NCI-H526 (cell line): ENCODE measurements around the gene FGFR3.
A peak's percentile ranks its signal among the peaks of the same experiment; 100 is the strongest.

ENCODE experiments used
- DNase-seq, 2 experiments: peaks; one replicate each; lab custom pipeline; 2025; lab: John Stamatoyannopoulos, UW

Gene FGFR3

GRCh38 chr4:1787411-1788077 is 5.5 kb upstream of the FGFR3 start:
- no peak for DNase-seq

GRCh38 chr4:1788254-1788973 is 4.7 kb upstream of the FGFR3 start:
- DNase-seq: no peak

- DNase-seq: no peak
Measured at GRCh38 chr4:1789552-1789951, 3.5 kb upstream of the FGFR3 start.

GRCh38 chr4:1790005-1790404 is 3.1 kb upstream of the FGFR3 start:
- no peak for DNase-seq

GRCh38 chr4:1792158-1792831 is 798 bp upstream of the FGFR3 start:
- DNase-seq: no peak

- DNase-seq: peak in 1 of 2 experiments; percentile 63
Measured at GRCh38 chr4:1793496-1793840, 375 bp downstream of the FGFR3 start.

GRCh38 chr4:1793940-1794808 is 1.1 kb downstream of the FGFR3 start:
- peak in 1 of 2 experiments; percentile 62 for DNase-seq

GRCh38 chr4:1794809-1795298 is 1.8 kb downstream of the FGFR3 start:
- peak in 1 of 2 experiments; percentile 58 for DNase-seq

- DNase-seq: peak in 1 of 2 experiments; percentile 58
Measured at GRCh38 chr4:1795299-1796195, 2.5 kb downstream of the FGFR3 start.

GRCh38 chr4:1796486-1797204 is 3.6 kb downstream of the FGFR3 start:
- no peak for DNase-seq

- no peak for DNase-seq
Measured at GRCh38 chr4:1797298-1797860, 4.3 kb downstream of the FGFR3 start.

GRCh38 chr4:1797861-1798579 is 4.9 kb downstream of the FGFR3 start:
- no peak for DNase-seq

GRCh38 chr4:1798580-1799386 is 5.7 kb downstream of the FGFR3 start:
- DNase-seq: no peak

GRCh38 chr4:1799387-1800375 is 6.6 kb downstream of the FGFR3 start:
- no peak for DNase-seq

- no peak for DNase-seq
Measured at GRCh38 chr4:1800805-1801204, 7.7 kb downstream of the FGFR3 start.

- DNase-seq: no peak
Measured at GRCh38 chr4:1801286-1801958, 8.3 kb downstream of the FGFR3 start.
